HL-60/S4 (cell line): ENCODE measurements around the gene DIPK2B.

ENCODE experiments used
- in situ Hi-C: fragments of 300-500 bp; cut with MboI; formaldehyde crosslinking; loops from 2 replicates; pipeline ENCODE4 v1.14.3; 2022; ENCODE audit warnings: low sequenced_read_pairs

The DIPK2B gene

DNA sequence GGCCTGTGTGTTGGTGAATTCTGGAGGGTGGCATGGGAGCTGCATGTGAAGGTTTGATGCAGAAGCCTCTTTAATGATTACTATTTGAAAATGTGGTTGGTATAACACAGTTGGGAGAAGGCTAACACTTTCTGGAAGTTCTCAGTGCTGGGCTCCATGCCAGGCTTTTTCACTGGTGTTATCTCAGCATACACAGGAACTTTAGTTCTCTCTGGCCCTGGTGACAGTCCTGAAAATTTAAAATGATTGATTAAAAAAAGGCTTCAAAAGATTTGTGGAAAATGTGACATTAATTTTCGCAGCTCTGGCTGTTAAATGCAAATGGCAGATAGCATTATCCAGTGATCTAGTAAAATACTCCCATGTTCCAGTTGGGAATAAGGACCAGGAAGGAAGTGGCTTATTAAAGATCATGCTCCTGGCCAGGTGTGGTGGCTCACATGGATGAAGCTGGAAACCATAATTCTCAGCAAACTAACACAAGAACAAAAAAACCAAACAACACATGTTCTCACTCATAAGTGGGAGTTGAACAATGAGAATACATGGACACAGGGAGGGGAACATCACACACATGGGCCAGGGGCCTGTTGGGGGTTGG lies 36.6 kb downstream of the DIPK2B start:
- in situ Hi-C loops: no loop called here

- in situ Hi-C loops: no loop called here
Observed at GRCh38 chrX:45157647-45158046, 43.0 kb downstream of the DIPK2B start.

- in situ Hi-C loops: no loop called here
Observed at GRCh38 chrX:45154462-45154861, 46.2 kb downstream of the DIPK2B start.

DNA sequence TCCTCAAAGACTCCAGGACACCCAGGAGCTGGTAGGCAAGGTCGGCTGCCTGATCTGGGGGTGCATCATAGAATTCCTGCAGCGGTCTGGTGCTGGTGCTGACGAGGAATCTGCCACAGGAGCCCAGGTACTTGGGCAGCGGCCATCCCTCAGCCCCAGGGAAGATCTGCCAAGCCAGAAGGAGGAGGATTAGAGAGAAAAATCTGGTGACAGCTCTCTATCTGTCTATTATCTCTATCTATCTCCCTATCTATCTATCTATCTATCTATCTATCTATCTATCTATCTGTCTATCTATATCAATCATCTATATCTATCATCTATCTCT lies 46.7 kb downstream of the DIPK2B start:
- in situ Hi-C loops: no loop called here
